Testis (tissue), 3 donors: ENCODE data around the gene CCDC158. TPM values are rescaled to one million over a fixed set of nuclear protein-coding genes. Genes with fewer than 3 reads are reported as not detected.

Source experiments
- DNase-seq: peaks from one replicate; pipeline ENCODE4 v3.0.0-alpha.2; 2019
- H3K27ac ChIP-seq, 2 donors: fragments of 200-600 bp; sonication (generic); one replicate each; pipeline ENCODE4 v1.5.1; 2019
- H3K27me3 ChIP-seq: fragments of 200-600 bp; sonication (generic); one replicate; pipeline ENCODE4 v1.5.1; 2019
- H3K36me3 ChIP-seq: fragments of 200-600 bp; sonication (generic); one replicate; pipeline ENCODE4 v1.5.1; 2017; ENCODE audit warnings: low read depth; ENCODE audit errors: missing control alignments
- H3K4me1 ChIP-seq: fragments of 200-600 bp; sonication (generic); one replicate; pipeline ENCODE4 v1.5.1; 2019
- H3K4me3 ChIP-seq, 2 donors: fragments of 200-600 bp; sonication (generic); one replicate each; pipeline ENCODE4 v1.5.1; 2017 to 2019
- H3K9me3 ChIP-seq: fragments of 200-600 bp; sonication (generic); one replicate; pipeline ENCODE4 v1.5.1; 2017
- POLR2A ChIP-seq: fragments of 450-650 bp; IDR thresholded peaks from one replicate; pipeline ENCODE4 v1.6.1; 2017; ENCODE audit warnings: antibody characterized with exemption, mild to moderate bottlenecking, moderate library complexity
- whole genome bisulfite sequencing, 2 donors: methylation state at CpG; one replicate each; pipeline ENCODE4 v1.1.5; 2018; 5-methylcytosine and 5-hydroxymethylcytosine counted together
- intact Hi-C: fragments of 100-400 bp; cut with DNase I; formaldehyde crosslinking; loops from one replicate; pipeline ENCODE4 v1.15.1; 2023; ENCODE audit warnings: low total_unique reads
- polyA plus RNA-seq: library from polyadenylated mRNA; stranded (reverse); fragments of 350-450 nt; fragmentation: Illumina TruSeq; extraction: RNeasy Lipid Tissue Mini Kit (QIAGEN cat#74804); gene quantifications from one replicate; pipeline ENCODE4 v1.2.3, GENCODE V29; 2014; ENCODE audit warnings: low read depth, low replicate concordance; ENCODE audit not compliant: insufficient read depth
- total RNA-seq, 2 donors: library from RNA; depleted of rRNA; stranded (reverse); fragments of >200 nt; gene quantifications; one replicate each; pipeline ENCODE4 v1.2.3, GENCODE V29; 2016
- TF ChIP-seq, protein P1 (sequence below), 3 experiments: fragments of 450-650 bp in 2 of 3; fragments of 200-600 bp in 1 of 3; sonication (generic) in 1 of 3; IDR thresholded peaks; one replicate each; pipeline ENCODE4 v1.5.1; 2016 to 2019; ENCODE audit warnings: antibody characterized with exemption in 3 of 3, mild to moderate bottlenecking in 2 of 3, moderate library complexity in 1 of 3

The CCDC158 gene
- total and polyA plus RNA-seq, 3 donors from 2014 or later = 20.0 to 51.9 (median 39.2) TPM

GRCh38 chr4:76388160-76388908 is 32.6 kb downstream of the CCDC158 start:
- WGBS, 2 donors = 81 to 88% methylated on average over 3 of the region's 3 CpGs
- no peaks in the 10 kb centered on the region for H3K36me3 ChIP-seq
- H3K4me3 ChIP-seq = no peak overlapping the region
- H3K9me3 ChIP-seq = no peaks in the 10 kb centered on the region
- H3K4me1 ChIP-seq = no peaks in the 10 kb centered on the region
- DNase-seq = no peak
- no peak for TF ChIP-seq POLR2A
- TF ChIP-seq, protein P1, sequence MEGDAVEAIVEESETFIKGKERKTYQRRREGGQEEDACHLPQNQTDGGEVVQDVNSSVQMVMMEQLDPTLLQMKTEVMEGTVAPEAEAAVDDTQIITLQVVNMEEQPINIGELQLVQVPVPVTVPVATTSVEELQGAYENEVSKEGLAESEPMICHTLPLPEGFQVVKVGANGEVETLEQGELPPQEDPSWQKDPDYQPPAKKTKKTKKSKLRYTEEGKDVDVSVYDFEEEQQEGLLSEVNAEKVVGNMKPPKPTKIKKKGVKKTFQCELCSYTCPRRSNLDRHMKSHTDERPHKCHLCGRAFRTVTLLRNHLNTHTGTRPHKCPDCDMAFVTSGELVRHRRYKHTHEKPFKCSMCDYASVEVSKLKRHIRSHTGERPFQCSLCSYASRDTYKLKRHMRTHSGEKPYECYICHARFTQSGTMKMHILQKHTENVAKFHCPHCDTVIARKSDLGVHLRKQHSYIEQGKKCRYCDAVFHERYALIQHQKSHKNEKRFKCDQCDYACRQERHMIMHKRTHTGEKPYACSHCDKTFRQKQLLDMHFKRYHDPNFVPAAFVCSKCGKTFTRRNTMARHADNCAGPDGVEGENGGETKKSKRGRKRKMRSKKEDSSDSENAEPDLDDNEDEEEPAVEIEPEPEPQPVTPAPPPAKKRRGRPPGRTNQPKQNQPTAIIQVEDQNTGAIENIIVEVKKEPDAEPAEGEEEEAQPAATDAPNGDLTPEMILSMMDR (IDR thresholded peaks at IDR 0.05) = no peak
- intact Hi-C loops = no loop called here
- H3K27me3 ChIP-seq = no peaks in the 10 kb centered on the region
- H3K27ac ChIP-seq = no peak overlapping the region

- H3K9me3 ChIP-seq = no peaks in the 10 kb centered on the region
- WGBS, 2 donors = 90 to 92% methylated on average over 6 of the region's 6 CpGs
- intact Hi-C loops = no loop called here
These were observed 34.2 kb downstream of the CCDC158 start for GRCh38 chr4:76386566-76387305.

DNA sequence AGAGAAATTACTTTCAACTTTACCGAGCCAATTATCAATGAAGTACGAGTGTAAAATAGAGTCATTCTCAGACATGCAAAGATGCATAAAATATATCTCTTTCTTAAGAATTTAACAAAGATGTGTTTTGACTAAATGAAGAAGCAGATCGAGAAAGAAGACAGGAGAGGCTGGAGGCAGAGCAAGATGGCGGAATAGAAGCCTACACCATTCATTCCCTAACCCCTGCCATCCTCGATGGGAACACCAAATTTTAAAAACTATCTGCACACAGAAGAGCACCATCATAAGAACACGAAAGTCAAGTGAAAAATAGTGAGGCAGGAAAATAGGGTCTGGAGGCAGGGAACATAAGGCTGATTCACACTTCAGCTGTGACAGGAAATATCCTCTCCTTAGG is 35.0 kb downstream of the CCDC158 start:
- H3K4me3 ChIP-seq = no peak overlapping the region
- H3K4me1 ChIP-seq = no peaks in the 10 kb centered on the region
- H3K36me3 ChIP-seq = no peaks in the 10 kb centered on the region
- H3K27ac ChIP-seq = no peak overlapping the region
- intact Hi-C loops = no loop called here
- 75 to 85% methylated on average over 6 of the region's 6 CpGs for WGBS, 2 donors
- no peaks in the 10 kb centered on the region for H3K27me3 ChIP-seq
- no peak for TF ChIP-seq POLR2A
- TF ChIP-seq, protein P1 (IDR thresholded peaks at IDR 0.05) = no peak
- H3K9me3 ChIP-seq = no peaks in the 10 kb centered on the region
- DNase-seq = no peak

More at GRCh38 chr4:76386566-76387305, 34.2 kb downstream of the CCDC158 start:
- DNase-seq = no peak
- TF ChIP-seq, protein P1 (IDR thresholded peaks at IDR 0.05) = no peak
- TF ChIP-seq POLR2A = no peak
- no peaks in the 10 kb centered on the region for H3K4me1 ChIP-seq
- no peaks in the 10 kb centered on the region for H3K36me3 ChIP-seq
- H3K4me3 ChIP-seq = no peak overlapping the region
- H3K27me3 ChIP-seq = no peaks in the 10 kb centered on the region
- H3K27ac ChIP-seq = no peak overlapping the region

DNA sequence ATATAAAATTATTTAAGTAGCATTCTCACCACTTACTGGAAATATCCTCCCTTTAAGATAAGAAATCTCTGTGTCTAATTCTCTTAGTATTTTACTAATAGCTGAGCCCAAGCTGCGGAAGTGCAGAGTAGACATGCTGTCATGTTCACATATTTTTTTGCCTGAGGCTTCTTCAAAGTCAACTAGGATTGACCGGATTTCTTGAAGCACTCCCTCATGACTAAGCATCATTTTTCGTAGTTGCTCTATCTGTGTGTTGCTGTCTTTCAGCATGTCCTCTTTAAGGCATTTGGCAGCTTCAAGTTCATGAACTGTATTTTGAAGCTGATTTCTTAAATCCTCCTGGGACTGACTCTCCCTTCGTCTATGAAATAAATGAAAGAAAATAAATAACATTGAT is 36.9 kb downstream of the CCDC158 start:
- intact Hi-C loops = no loop called here
- no peak for TF ChIP-seq POLR2A
- TF ChIP-seq, protein P1 (IDR thresholded peaks at IDR 0.05) = no peak

More for the DNA sequence above, 36.9 kb downstream of the CCDC158 start:
- DNase-seq = no peak
- Histone ChIP-seq H3K4me3 (no peak overlapping the region), H3K27ac (no peak overlapping the region), H3K27me3 (no peaks in the 10 kb centered on the region), H3K9me3 (no peaks in the 10 kb centered on the region), H3K36me3 (no peaks in the 10 kb centered on the region), H3K4me1 (no peaks in the 10 kb centered on the region)
- WGBS, 2 donors = 76 to 82% methylated on average over 4 of the region's 4 CpGs
